GM21723 (cell line): ENCODE data around the gene COBL.

Experiments used
- ATAC-seq: cut with Tn5 transposase; IDR thresholded peaks from one replicate; pipeline ENCODE4 v1.9.1; 2021; ENCODE audit warnings: mild to moderate bottlenecking, moderate library complexity; ENCODE audit not compliant: unreplicated experiment

Gene COBL

DNA sequence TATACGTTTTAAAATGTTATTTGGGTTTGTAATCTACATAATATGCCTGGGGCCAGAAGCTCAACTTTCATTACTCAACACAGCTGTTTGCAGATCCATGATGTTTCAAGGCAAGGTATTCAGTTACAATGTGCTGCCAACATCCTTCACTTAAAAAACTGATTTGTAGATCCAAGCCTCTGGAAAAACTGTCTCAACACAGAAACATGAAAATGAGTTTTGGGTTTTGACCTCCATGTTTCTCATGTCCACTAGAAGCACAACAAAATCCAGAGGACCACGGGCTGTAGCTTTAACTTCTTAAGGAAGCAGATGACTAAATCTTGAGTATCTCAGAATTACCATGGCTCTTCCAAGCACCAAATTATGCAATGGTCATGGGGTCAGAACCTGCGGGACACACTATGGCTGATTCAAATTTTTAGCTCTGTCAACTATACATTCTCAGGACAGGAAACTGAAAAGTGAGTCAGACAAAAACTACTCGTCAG is 286.9 kb downstream of the COBL start:
- no peak for ATAC-seq

DNA sequence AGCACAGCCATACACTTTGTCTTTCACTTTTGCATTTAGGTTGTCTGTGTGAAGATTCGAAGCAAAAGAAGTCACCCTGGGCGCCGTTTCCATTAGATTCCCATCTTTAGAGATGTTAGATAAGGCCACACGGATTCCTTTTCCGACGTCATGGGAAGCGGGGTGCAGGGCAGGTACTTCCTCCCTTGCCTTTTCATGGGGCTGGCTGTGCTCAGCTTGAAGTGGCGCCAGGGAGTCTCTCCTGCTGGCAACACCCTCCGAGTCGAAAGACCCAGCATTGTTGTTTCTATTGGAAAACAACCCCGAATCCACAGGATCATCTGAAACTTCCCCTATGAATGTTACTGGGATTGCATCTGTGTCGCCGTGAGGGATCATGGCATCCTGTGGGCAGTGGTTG is 287.5 kb downstream of the COBL start:
- no peak for ATAC-seq

- ATAC-seq, result no peak
These were observed 288.4 kb downstream of the COBL start for GRCh38 chr7:51027935-51028830.

- no peak for ATAC-seq
These were observed 289.3 kb downstream of the COBL start for GRCh38 chr7:51027106-51027934.

- no peak for ATAC-seq
These were observed 290.3 kb downstream of the COBL start for GRCh38 chr7:51026341-51026740.

DNA sequence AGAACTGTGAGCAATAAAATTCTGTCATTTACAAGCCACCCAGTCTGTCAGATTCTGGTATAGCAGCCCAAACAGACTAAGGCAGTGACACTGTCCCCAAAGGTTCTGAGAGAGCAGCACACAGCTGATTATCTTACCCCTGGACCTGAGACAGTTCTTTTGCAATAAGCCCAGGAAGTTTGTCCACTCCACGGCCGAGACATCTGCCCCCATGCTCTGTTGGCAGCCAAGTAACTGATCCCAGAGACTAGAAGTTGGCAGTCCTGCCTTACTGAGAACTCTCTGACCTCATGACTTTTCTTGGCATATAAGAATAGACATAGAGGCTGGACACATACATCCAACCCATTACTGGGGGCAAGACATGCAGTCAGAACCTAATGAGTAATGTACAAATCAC is 290.9 kb downstream of the COBL start:
- ATAC-seq, result no peak

- no peak for ATAC-seq
These were observed 291.7 kb downstream of the COBL start for GRCh38 chr7:51024867-51025266.

DNA sequence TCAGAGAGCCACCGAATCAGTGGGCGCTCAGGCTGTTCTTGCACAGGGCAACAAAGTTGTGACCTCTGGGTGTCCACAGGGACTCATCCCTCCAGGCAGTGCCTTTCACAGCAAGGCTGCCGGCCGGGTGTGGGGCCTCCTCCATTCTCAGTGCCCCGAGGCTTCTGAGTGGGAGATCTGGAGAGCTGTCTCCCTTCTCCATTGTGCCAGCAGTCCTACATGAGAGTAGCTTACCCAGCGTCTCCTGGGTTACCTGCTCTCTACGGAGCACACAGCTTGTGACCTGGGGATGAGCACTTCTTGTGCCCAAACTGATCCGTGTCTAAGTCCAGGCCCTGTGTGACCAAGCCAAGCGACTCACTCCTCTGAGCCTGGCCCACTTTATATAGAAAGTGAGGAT is 293.1 kb downstream of the COBL start:
- ATAC-seq, result no peak

GRCh38 chr7:51022821-51023220 is 293.8 kb downstream of the COBL start:
- ATAC-seq, result no peak

- no peak for ATAC-seq
These were observed 294.6 kb downstream of the COBL start for GRCh38 chr7:51021906-51022570.

- no peak for ATAC-seq
These were observed 295.7 kb downstream of the COBL start for GRCh38 chr7:51020944-51021343.

DNA sequence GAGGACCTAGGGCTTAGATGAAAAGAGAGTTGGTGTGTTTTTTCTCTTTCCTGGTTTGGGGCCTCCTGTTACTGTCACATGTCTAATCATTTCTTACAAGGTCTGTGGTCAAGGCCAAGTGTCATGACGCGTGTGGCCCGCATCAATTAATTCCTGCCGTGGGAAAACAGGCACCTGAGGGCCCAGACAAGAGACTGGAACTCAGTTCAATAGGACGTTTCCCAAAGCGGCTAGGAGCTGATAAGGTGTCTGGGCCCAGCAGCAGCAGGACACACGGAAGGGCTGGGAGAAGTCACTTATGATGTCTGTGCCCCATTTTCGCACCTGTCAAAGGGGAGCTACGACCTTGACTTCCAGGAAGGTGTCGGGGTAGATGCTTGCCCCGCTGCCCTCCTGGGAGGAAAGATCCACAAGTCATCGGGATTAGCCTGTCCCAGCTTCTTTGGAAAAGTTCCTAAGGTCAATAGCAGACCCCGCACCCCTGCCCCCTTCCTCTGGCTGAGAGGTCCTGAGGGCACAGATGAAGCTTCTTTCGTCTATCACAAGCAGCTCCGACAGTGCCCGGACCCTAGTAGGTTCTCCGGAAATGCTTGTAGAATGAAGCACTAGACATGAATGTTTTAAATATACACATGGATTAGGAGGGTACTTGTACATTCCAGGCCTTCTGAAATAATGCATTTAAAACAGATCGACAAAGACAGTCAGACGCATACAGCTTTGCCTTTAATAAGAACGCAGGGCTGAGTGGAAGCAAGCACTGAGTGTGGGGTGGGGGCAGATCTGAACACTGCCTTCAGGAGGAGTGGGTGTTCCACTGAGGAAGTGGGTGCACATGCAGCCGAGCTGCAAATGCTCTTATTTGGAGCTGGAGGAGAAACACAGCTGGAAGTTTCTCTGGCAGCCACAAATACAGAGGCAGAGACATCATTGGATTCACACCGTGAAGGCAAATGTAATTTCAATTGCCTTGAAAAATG is 296.4 kb downstream of the COBL start:
- no peak for ATAC-seq

DNA sequence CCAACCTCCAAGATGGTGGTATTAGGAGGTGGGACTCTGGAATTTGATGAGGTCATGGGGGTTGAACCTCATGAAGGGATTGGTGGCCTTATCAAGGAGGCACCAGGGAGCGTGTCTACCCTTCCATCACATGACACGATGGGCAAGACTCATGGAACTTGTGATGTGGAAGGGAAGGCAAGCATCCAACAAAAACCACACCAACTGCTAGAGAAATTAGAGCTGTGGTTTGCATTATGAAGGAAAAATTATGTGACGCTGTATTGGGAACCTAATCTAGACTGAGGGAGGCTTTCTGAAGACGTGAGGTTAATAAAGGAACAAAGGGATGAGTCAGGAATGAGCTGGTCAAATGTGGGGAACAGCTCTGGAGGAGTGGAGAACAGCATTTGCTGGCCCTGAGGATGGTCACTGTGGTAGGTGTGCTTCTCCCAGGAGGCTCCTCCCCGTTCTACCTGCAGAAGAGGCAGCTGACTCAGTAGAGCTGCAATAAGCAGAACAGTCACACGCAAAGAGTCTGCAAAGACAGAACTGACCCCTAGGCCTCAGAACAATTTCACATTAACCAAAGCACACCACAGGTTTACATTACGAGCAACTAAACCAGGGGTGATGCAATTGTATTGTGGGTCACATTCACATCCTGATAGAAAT is 297.3 kb downstream of the COBL start:
- no peak for ATAC-seq

GRCh38 chr7:51017576-51018535 is 298.8 kb downstream of the COBL start:
- no peak for ATAC-seq

DNA sequence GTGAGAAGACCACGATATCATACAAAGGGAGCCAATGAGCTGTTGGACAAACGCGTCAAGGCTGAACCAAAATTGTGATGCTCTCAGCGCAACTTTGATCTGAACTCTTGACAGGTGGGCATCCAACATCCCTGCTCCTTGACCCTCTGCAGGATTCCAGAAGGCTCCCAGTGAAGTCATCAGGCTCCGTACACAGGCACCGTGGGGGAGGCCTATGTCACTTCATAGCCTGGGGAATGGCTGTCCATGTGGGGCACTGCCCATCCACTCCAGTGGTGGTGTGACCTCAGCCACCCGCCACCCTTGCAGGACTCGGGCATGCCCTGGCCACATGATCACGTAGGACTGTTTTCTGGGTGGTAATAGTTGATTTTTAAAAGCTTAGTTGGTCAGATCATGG is 300.1 kb downstream of the COBL start:
- no peak for ATAC-seq

DNA sequence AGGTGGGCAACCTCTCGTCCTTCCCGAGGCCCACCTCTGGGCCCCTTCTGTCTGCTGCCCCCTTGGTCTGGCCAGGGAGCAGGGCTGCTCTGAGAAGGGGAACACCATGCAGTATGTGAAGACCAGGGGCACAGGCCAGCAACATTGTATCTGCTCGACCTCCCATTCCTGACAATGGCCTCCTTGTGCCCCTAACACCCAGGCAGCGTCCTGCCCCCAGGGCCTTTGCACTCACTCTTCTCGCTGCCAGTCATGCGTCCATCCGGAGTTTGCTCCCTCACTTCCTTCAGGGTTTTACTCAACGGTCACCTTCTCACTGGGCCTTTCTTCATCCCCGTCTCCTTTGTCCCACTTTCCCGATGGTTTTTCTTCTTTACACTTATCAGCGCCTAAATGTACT is 301.0 kb downstream of the COBL start:
- ATAC-seq, result no peak

- no peak for ATAC-seq
These were observed 301.8 kb downstream of the COBL start for GRCh38 chr7:51014811-51015210.

- ATAC-seq, result no peak
These were observed 302.6 kb downstream of the COBL start for GRCh38 chr7:51013861-51014511.
